ENCODE results near the gene ZNF787. TPM values are rescaled to one million over a fixed set of nuclear protein-coding genes. Genes with fewer than 3 reads are reported as not detected.
"Not testable (repeated sequence)": the region's sequence is repeated elsewhere in the genome, so short reads cannot be mapped to it uniquely, and the experiment has no call there.

The ZNF787 gene
- polyA plus RNA-seq, 1 of the 3 experiments (the other 2 are of a cell fraction) = 16.0 TPM

DNA sequence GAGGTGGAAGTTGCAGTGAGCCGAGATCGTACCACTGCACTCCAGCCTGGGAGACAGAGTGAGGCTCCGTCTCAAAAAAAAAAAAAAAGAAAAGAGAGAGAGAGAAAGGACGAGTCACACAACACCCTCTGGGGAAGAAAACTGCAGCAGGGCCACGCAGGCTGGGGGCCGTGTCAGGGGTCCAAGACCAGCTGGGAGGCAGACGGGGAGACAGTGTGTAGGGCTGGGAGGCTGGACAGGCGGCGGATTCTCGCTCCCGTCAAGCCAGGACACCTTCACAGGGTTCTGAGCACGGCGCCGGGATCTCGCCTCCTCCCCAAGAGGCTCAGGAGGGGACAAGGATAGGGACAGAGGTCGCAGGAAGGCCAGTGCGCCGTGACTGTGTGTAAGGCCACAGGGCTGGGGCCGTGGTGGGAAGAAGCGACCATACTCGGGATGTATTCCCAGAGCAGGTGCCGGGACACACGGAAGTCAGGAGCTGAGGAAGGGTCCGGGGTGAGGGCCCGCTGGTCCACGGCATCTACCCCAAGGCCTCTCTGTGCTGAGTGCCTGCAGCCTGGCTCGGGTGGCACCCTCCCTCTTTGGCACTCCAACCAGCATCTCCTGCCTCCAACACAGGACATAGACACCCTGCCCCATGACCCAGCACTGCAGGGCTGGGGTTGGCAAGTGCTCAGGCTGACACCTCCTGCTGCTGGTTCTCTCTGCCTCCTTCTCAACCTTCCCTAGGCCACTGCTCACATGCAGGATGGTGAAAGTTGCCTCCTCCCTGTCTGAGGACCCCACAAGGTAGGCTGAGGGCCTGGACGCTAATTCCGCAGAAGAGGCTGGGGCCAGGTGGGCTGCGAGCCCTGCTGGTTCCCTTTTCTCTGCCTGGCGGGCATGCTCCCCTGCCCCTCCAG is 21.2 kb downstream of the ZNF787 start:
- peaks cover 51% of the 10 kb centered on the region for H3K79me2 ChIP-seq (ENCODE audit: insufficient read depth)
- no peak overlapping the region for H2AFZ ChIP-seq (ENCODE audit: low read depth)
- no peak overlapping the region for H3K27ac ChIP-seq (ENCODE audit: low read depth in 2 of 2, low read length in 1 of 2)
- no peak overlapping the region for H3K9ac ChIP-seq
- H3K27me3 ChIP-seq (ENCODE audit: insufficient read depth) = no peaks in the 10 kb centered on the region
- WGBS (ENCODE audit: low lambda C conversion rate) = 93% methylated on average over 18 of the region's 31 CpGs
- peaks cover 64% of the 10 kb centered on the region for H4K20me1 ChIP-seq (ENCODE audit: insufficient read depth)
- H3F3A ChIP-seq (replicated peaks; ENCODE audit: insufficient read depth) = no peaks in the 10 kb centered on the region
- peaks cover 3 to 33% of the 10 kb centered on the region in 2 experiments for H3K36me3 ChIP-seq (replicated peaks in 1 of 2; ENCODE audit: control insufficient read depth in 1 of 2, insufficient read depth in 2 of 2, low read length in 1 of 2)
- POLR2A ChIA-PET = no interaction called here
- H3K4me3 ChIP-seq (ENCODE audit: low read depth in 2 of 2, low read length in 1 of 2) = no peak overlapping the region
- no peak overlapping the region for H3K4me2 ChIP-seq
- no peaks in the 10 kb centered on the region for H3K9me3 ChIP-seq
- CTCF ChIA-PET = interaction anchor here (1.0 to 1.5 kb wide), 4 partner anchors 19 to 153 kb away, joined by 3 to 9 read pairs (median 5); no protein-coding TSS in a partner anchor
- no peaks in the 10 kb centered on the region for H3K9me2 ChIP-seq
- DNase-seq = no peak
- no peaks in the 10 kb centered on the region; a peak in 1 of 4 replicates for H3K4me1 ChIP-seq (ENCODE audit: control insufficient read depth in 1 of 2, insufficient read depth in 2 of 2, low read depth in 1 of 2, low read length in 1 of 2)
- TF ChIP-seq NRF1 (IDR thresholded peaks at IDR 0.05; ENCODE audit: low read depth, low read length) (no peak), GABPA (IDR thresholded peaks at IDR 0.05; ENCODE audit: low read depth) (no peak)
- TF ChIP-seq, protein P1, sequence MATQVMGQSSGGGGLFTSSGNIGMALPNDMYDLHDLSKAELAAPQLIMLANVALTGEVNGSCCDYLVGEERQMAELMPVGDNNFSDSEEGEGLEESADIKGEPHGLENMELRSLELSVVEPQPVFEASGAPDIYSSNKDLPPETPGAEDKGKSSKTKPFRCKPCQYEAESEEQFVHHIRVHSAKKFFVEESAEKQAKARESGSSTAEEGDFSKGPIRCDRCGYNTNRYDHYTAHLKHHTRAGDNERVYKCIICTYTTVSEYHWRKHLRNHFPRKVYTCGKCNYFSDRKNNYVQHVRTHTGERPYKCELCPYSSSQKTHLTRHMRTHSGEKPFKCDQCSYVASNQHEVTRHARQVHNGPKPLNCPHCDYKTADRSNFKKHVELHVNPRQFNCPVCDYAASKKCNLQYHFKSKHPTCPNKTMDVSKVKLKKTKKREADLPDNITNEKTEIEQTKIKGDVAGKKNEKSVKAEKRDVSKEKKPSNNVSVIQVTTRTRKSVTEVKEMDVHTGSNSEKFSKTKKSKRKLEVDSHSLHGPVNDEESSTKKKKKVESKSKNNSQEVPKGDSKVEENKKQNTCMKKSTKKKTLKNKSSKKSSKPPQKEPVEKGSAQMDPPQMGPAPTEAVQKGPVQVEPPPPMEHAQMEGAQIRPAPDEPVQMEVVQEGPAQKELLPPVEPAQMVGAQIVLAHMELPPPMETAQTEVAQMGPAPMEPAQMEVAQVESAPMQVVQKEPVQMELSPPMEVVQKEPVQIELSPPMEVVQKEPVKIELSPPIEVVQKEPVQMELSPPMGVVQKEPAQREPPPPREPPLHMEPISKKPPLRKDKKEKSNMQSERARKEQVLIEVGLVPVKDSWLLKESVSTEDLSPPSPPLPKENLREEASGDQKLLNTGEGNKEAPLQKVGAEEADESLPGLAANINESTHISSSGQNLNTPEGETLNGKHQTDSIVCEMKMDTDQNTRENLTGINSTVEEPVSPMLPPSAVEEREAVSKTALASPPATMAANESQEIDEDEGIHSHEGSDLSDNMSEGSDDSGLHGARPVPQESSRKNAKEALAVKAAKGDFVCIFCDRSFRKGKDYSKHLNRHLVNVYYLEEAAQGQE (IDR thresholded peaks at IDR 0.05; ENCODE audit: low read depth, low read length) = no peak

DNA sequence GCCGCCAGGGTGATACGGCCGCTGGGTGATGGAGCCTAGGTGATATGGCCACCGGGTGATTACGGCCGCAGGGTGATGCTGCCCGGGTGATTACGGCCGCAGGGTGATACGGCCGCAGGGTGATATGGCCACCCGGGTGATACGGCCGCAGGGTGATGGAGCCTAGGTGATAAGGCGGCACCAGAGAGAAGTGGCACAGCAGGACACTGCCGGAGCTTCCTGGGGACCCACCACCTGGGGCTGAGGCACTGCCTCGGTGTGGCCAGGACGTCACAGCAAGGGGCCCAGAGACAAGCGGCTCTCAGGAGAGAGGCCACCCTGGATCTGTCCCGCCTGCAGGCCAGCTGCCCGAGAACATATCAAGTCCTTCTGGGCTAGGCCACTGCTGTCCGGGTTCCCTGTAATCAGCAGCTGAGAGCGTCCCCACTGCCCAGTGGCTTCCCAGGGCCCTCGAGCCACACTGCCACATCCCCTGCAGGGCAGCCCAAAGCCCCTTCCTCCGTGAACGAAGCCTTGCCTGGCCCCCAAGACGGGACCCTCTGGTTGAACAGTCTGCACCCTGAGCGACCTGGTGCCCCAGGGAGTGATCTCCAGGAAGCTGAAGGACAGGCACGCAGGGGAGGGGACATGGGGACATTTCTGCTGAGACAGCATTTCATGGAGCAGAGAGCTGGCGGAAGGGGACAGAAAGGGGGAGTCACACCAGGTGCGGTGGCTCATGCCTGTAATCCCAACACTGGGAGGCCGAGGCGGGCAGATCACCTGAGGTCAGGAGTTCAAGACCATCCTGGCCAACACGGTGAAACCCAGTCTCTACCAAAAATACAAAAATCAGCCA is 22.1 kb downstream of the ZNF787 start:
- Histone ChIP-seq H4K20me1 (ENCODE audit: insufficient read depth) (peaks cover 59% of the 10 kb centered on the region), H3K9ac (no peak overlapping the region), H3K27ac (ENCODE audit: low read depth in 2 of 2, low read length in 1 of 2) (no peak overlapping the region), H3F3A (replicated peaks; ENCODE audit: insufficient read depth) (no peaks in the 10 kb centered on the region), H3K9me3 (no peaks in the 10 kb centered on the region), H3K36me3 (replicated peaks in 1 of 2; ENCODE audit: control insufficient read depth in 1 of 2, insufficient read depth in 2 of 2, low read length in 1 of 2) (peaks cover 3 to 33% of the 10 kb centered on the region in 2 experiments), H2AFZ (ENCODE audit: low read depth) (no peak overlapping the region), H3K79me2 (ENCODE audit: insufficient read depth) (peaks cover 53% of the 10 kb centered on the region), H3K4me2 (no peak overlapping the region), H3K4me1 (ENCODE audit: control insufficient read depth in 1 of 2, insufficient read depth in 2 of 2, low read depth in 1 of 2, low read length in 1 of 2) (no peaks in the 10 kb centered on the region; a peak in 1 of 4 replicates), H3K4me3 (ENCODE audit: low read depth in 2 of 2, low read length in 1 of 2) (no peak overlapping the region), H3K9me2 (no peaks in the 10 kb centered on the region), H3K27me3 (ENCODE audit: insufficient read depth) (no peaks in the 10 kb centered on the region)
- no peak for TF ChIP-seq CHD2 (IDR thresholded peaks at IDR 0.05; ENCODE audit: low read length, partially characterized antibody)
- 95% methylated on average over 24 of the region's 34 CpGs for WGBS (ENCODE audit: low lambda C conversion rate)
- DNase-seq = no peak
- ChIA-PET CTCF (interaction anchor here (1.0 to 1.5 kb wide), 4 partner anchors 18 to 154 kb away, joined by 3 to 9 read pairs (median 5); no protein-coding TSS in a partner anchor), POLR2A (no interaction called here)

DNA sequence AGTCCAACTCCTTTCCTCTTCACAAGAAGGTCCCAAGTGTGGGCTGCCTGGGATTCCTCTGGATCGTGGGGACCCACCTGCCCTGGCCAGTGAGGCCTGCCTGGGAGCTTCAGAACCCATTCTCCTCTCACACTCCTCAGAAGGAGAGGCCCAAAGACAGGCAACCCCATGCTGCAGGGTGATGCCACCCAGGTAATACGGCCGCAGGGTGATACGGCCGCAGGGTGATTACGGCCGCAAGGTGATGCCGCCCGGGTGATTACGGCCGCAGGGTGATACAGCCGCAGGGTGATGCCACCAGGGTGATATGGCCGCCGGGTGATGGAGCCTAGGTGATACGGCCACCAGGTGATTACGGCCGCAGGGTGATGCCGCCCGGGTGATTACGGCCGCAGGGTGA is 22.9 kb downstream of the ZNF787 start:
- H3K27ac ChIP-seq (ENCODE audit: low read depth in 2 of 2, low read length in 1 of 2); H3K9ac ChIP-seq; POLR2A ChIA-PET; H3K9me3 ChIP-seq; H3K4me2 ChIP-seq; H3K4me1 ChIP-seq (ENCODE audit: control insufficient read depth in 1 of 2, insufficient read depth in 2 of 2, low read depth in 1 of 2, low read length in 1 of 2); DNase-seq; H3K9me2 ChIP-seq; H3K4me3 ChIP-seq (ENCODE audit: low read depth in 2 of 2, low read length in 1 of 2); H3F3A ChIP-seq (replicated peaks; ENCODE audit: insufficient read depth); H3K27me3 ChIP-seq (ENCODE audit: insufficient read depth); H2AFZ ChIP-seq (ENCODE audit: low read depth): not testable (repeated sequence)
- Histone ChIP-seq H3K79me2 (ENCODE audit: insufficient read depth) (peaks cover 58% of the 10 kb centered on the region), H4K20me1 (ENCODE audit: insufficient read depth) (peaks cover 60% of the 10 kb centered on the region), H3K36me3 (replicated peaks in 1 of 2; ENCODE audit: control insufficient read depth in 1 of 2, insufficient read depth in 2 of 2, low read length in 1 of 2) (peaks cover 3 to 37% of the 10 kb centered on the region in 2 experiments)
- 95% methylated on average over 21 of the region's 21 CpGs for WGBS (ENCODE audit: low lambda C conversion rate)
- CTCF ChIA-PET = interaction anchor here (1.5 kb wide), 1 partner anchor 32 kb away, joined by 9 read pairs; no protein-coding TSS in a partner anchor

Data from SK-N-SH (cell line).